OCI-LY1 (cell line): Measurements from ENCODE around the gene MMP10.

ENCODE experiments used
- H2AFZ ChIP-seq: fragments of 200-600 bp; sonication (generic), shearing (Covaris generic); 2 replicates; pipeline ENCODE4 v1.6.0; 2014; ENCODE audit warnings: antibody characterized with exemption, mild to moderate bottlenecking, low read length
- H3F3A ChIP-seq: fragments of 200-600 bp; sonication (generic), shearing (Covaris generic); 2 replicates; pipeline ENCODE4 v1.6.0; 2014; ENCODE audit warnings: mild to moderate bottlenecking, antibody characterized with exemption, low read length, moderate library complexity; ENCODE audit not compliant: insufficient read depth
- H3K27ac ChIP-seq: fragments of 200-600 bp; sonication (generic); 2 replicates; pipeline ENCODE4 v1.5.1; 2014; ENCODE audit warnings: low read length, mixed run types, mild to moderate bottlenecking, low read depth; ENCODE audit not compliant: poor library complexity, severe bottlenecking
- H3K27me3 ChIP-seq: fragments of 200-600 bp; sonication (generic); 2 replicates; pipeline ENCODE4 v1.6.0; 2014; ENCODE audit warnings: antibody characterized with exemption, mild to moderate bottlenecking, low read length, moderate library complexity; ENCODE audit not compliant: insufficient read depth
- H3K36me3 ChIP-seq: fragments of 200-600 bp; sonication (generic); 2 replicates; pipeline ENCODE4 v1.6.1; 2014; ENCODE audit warnings: mild to moderate bottlenecking, antibody characterized with exemption, low read length, moderate library complexity, mixed read lengths; ENCODE audit not compliant: insufficient read depth
- H3K4me1 ChIP-seq: fragments of 200-600 bp; sonication (generic); 2 replicates; pipeline ENCODE4 v1.5.1; 2014; ENCODE audit warnings: mild to moderate bottlenecking, low read length, moderate library complexity; ENCODE audit not compliant: insufficient read depth, severe bottlenecking
- H3K4me2 ChIP-seq: fragments of 200-600 bp; sonication (generic), shearing (Covaris generic); 2 replicates; pipeline ENCODE4 v1.6.1; 2014; ENCODE audit warnings: low read length
- H3K4me3 ChIP-seq: fragments of 200-600 bp; sonication (generic); 2 replicates; pipeline ENCODE4 v1.5.1; 2014; ENCODE audit warnings: low read length, low read depth, mild to moderate bottlenecking, mixed read lengths; ENCODE audit not compliant: poor library complexity, severe bottlenecking
- H3K79me2 ChIP-seq: fragments of 200-600 bp; shearing (Covaris generic); 2 replicates; pipeline ENCODE4 v1.6.1; 2016; ENCODE audit warnings: mixed run types, low read length, mixed read lengths; ENCODE audit not compliant: insufficient read depth
- H3K9ac ChIP-seq: fragments of 200-600 bp; sonication (generic), shearing (Covaris generic); 2 replicates; pipeline ENCODE4 v1.6.1; 2014; ENCODE audit warnings: mild to moderate bottlenecking, low read length, mixed read lengths
- H3K9me2 ChIP-seq: fragments of 200-600 bp; sonication (generic), shearing (Covaris generic); 2 replicates; pipeline ENCODE4 v1.6.1; 2014; ENCODE audit warnings: low read depth, mild to moderate bottlenecking, low read length, mixed read lengths
- H3K9me3 ChIP-seq: fragments of 200-600 bp; shearing (Covaris generic); 2 replicates; pipeline ENCODE4 v1.6.1; 2014; ENCODE audit warnings: low read length, mixed read lengths
- H4K20me1 ChIP-seq: fragments of 200-600 bp; sonication (generic), shearing (Covaris generic); 2 replicates; pipeline ENCODE4 v1.6.0; 2016; ENCODE audit warnings: mild to moderate bottlenecking, low read length; ENCODE audit not compliant: insufficient read depth
- CTCF ChIP-seq: fragments of 200-600 bp; sonication (generic), shearing (Covaris generic); IDR thresholded peaks from 2 replicates; pipeline ENCODE4 v1.5.1; 2017; ENCODE audit warnings: mild to moderate bottlenecking, antibody characterized with exemption, low read length, moderate library complexity, mixed read lengths
- EZH2 ChIP-seq: fragments of 200-600 bp; sonication (generic), shearing (Covaris generic); IDR thresholded peaks from 2 replicates; pipeline ENCODE4 v1.8.0; 2017; ENCODE audit warnings: borderline replicate concordance, mixed run types, mild to moderate bottlenecking, antibody characterized with exemption, low read length, moderate library complexity, mixed read lengths

MMP10 gene

GRCh38 chr11:102722821-102723220 is 57.6 kb downstream of the MMP10 start:
- H4K20me1 ChIP-seq = no peaks in the 10 kb centered on the region
- TF ChIP-seq EZH2 (no peak), CTCF (no peak)
- no peak overlapping the region for H3K9ac ChIP-seq
- H3K9me3 ChIP-seq = no peaks in the 10 kb centered on the region
- H3K36me3 ChIP-seq = no peaks in the 10 kb centered on the region
- H2AFZ ChIP-seq = no peak overlapping the region
- H3K4me2 ChIP-seq = no peak overlapping the region
- H3K79me2 ChIP-seq = no peaks in the 10 kb centered on the region
- H3K27ac ChIP-seq = no peak overlapping the region
- H3F3A ChIP-seq = no peaks in the 10 kb centered on the region
- H3K9me2 ChIP-seq = no peaks in the 10 kb centered on the region
- no peaks in the 10 kb centered on the region for H3K4me1 ChIP-seq
- H3K4me3 ChIP-seq = no peak overlapping the region
- no peaks in the 10 kb centered on the region; the same call in 1 of the 2 replicates for H3K27me3 ChIP-seq
